Suprapubic skin (tissue), 4 donors: ENCODE measurements around the gene ETV5. TPM values are rescaled to one million over a fixed set of nuclear protein-coding genes. Genes with fewer than 3 reads are reported as not detected.

Source experiments
- DNase-seq, 2 donors: peaks; one replicate each; pipeline ENCODE4 v3.0.0-alpha.2; 2019; ENCODE audit warnings: low spot score in 2 of 2
- H3K27ac ChIP-seq: fragments of 200-600 bp; sonication (generic); one replicate; pipeline ENCODE4 v1.5.1; 2019
- H3K27me3 ChIP-seq: fragments of 200-600 bp; sonication (generic); one replicate; pipeline ENCODE4 v1.5.1; 2019
- H3K36me3 ChIP-seq: fragments of 200-600 bp; sonication (generic); one replicate; pipeline ENCODE4 v1.5.1; 2019
- H3K4me1 ChIP-seq: fragments of 200-600 bp; sonication (generic); one replicate; pipeline ENCODE4 v1.5.1; 2019
- H3K4me3 ChIP-seq: fragments of 200-600 bp; sonication (generic); one replicate; pipeline ENCODE4 v1.5.1; 2019; ENCODE audit warnings: mild to moderate bottlenecking
- H3K9me3 ChIP-seq: fragments of 200-600 bp; sonication (generic); one replicate; pipeline ENCODE4 v1.5.1; 2019
- EP300 ChIP-seq: sonication (generic); formaldehyde crosslinking; IDR thresholded peaks from one replicate; pipeline ENCODE4 v1.6.1; 2017; ENCODE audit warnings: antibody characterized with exemption
- POLR2A ChIP-seq, 2 donors: fragments of 450-650 bp; IDR thresholded peaks; one replicate each; pipeline ENCODE4 v1.6.1; 2017; ENCODE audit warnings: antibody characterized with exemption in 2 of 2, mild to moderate bottlenecking in 2 of 2, moderate library complexity in 2 of 2
- POLR2AphosphoS5 ChIP-seq, 3 donors: sonication (generic); formaldehyde crosslinking; IDR thresholded peaks; one replicate each; pipeline ENCODE4 v1.6.1; 2017; ENCODE audit warnings: antibody characterized with exemption in 3 of 3
- WGBS: methylation state at CpG from one replicate; pipeline ENCODE4 v1.1.5; 2018; 5-methylcytosine and 5-hydroxymethylcytosine counted together
- total RNA-seq, 4 donors: library from RNA; depleted of rRNA; stranded (reverse); fragments of >200 nt; gene quantifications; one replicate each; pipeline ENCODE4 v1.1.0, GENCODE V29; 2016
- TF ChIP-seq, protein P1 (sequence below), 2 donors: fragments of 200-600 bp in 1 of 2; fragments of 450-650 bp in 1 of 2; sonication (generic) in 1 of 2; IDR thresholded peaks; one replicate each; pipeline ENCODE4 v1.5.1; 2016 to 2019; ENCODE audit warnings: antibody characterized with exemption in 2 of 2, mild to moderate bottlenecking in 1 of 2, moderate library complexity in 1 of 2

The ETV5 gene
- total RNA-seq, 4 donors from 2014 or later: 11.2 to 28.6 (median 16.7) TPM

GRCh38 chr3:186044427-186044826, 64.5 kb downstream of the ETV5 start:
- H3K27ac ChIP-seq: no peak overlapping the region
- H3K9me3 ChIP-seq: no peaks in the 10 kb centered on the region
- peaks cover 13% of the 10 kb centered on the region for H3K36me3 ChIP-seq
- TF ChIP-seq POLR2A (IDR thresholded peaks at IDR 0.05): no peak
- TF ChIP-seq, protein P1, sequence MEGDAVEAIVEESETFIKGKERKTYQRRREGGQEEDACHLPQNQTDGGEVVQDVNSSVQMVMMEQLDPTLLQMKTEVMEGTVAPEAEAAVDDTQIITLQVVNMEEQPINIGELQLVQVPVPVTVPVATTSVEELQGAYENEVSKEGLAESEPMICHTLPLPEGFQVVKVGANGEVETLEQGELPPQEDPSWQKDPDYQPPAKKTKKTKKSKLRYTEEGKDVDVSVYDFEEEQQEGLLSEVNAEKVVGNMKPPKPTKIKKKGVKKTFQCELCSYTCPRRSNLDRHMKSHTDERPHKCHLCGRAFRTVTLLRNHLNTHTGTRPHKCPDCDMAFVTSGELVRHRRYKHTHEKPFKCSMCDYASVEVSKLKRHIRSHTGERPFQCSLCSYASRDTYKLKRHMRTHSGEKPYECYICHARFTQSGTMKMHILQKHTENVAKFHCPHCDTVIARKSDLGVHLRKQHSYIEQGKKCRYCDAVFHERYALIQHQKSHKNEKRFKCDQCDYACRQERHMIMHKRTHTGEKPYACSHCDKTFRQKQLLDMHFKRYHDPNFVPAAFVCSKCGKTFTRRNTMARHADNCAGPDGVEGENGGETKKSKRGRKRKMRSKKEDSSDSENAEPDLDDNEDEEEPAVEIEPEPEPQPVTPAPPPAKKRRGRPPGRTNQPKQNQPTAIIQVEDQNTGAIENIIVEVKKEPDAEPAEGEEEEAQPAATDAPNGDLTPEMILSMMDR (IDR thresholded peaks at IDR 0.05): no peak
- TF ChIP-seq POLR2AphosphoS5 (IDR thresholded peaks at IDR 0.05): no peak
- no peak for TF ChIP-seq EP300
- H3K4me1 ChIP-seq: no peaks in the 10 kb centered on the region
- H3K4me3 ChIP-seq: no peak overlapping the region
- 86% methylated on average over 3 of the region's 3 CpGs for WGBS
- H3K27me3 ChIP-seq: no peaks in the 10 kb centered on the region
- DNase-seq: no peak

- Histone ChIP-seq H3K9me3 (no peaks in the 10 kb centered on the region), H3K27me3 (peaks cover 3% of the 10 kb centered on the region), H3K4me1 (no peaks in the 10 kb centered on the region), H3K36me3 (no peaks in the 10 kb centered on the region), H3K4me3 (no peak overlapping the region), H3K27ac (no peak overlapping the region)
- 78% methylated on average over 7 of the region's 7 CpGs for WGBS
- no peak for DNase-seq
- TF ChIP-seq, protein P1 (IDR thresholded peaks at IDR 0.05): no peak
- TF ChIP-seq EP300 (no peak), POLR2A (IDR thresholded peaks at IDR 0.05) (no peak), POLR2AphosphoS5 (IDR thresholded peaks at IDR 0.05) (no peak)
Observed at GRCh38 chr3:186042521-186043202, 66.2 kb downstream of the ETV5 start.

- 94% methylated on average over 3 of the region's 3 CpGs for WGBS
- Histone ChIP-seq H3K4me1 (no peaks in the 10 kb centered on the region), H3K27me3 (peaks cover 3% of the 10 kb centered on the region), H3K27ac (no peak overlapping the region), H3K9me3 (no peaks in the 10 kb centered on the region), H3K36me3 (no peaks in the 10 kb centered on the region), H3K4me3 (no peak overlapping the region)
- DNase-seq: no peak
- TF ChIP-seq POLR2A (IDR thresholded peaks at IDR 0.05): no peak
- no peak for TF ChIP-seq EP300
- no peak for TF ChIP-seq POLR2AphosphoS5 (IDR thresholded peaks at IDR 0.05)
- TF ChIP-seq, protein P1 (IDR thresholded peaks at IDR 0.05): no peak
Observed at GRCh38 chr3:186042036-186042435, 66.9 kb downstream of the ETV5 start.

- H3K36me3 ChIP-seq: no peaks in the 10 kb centered on the region
- TF ChIP-seq POLR2AphosphoS5 (IDR thresholded peaks at IDR 0.05): no peak
- no peak for TF ChIP-seq POLR2A (IDR thresholded peaks at IDR 0.05)
- TF ChIP-seq EP300: no peak
- TF ChIP-seq, protein P1 (IDR thresholded peaks at IDR 0.05): no peak
- H3K4me3 ChIP-seq: no peak overlapping the region
- no peaks in the 10 kb centered on the region for H3K4me1 ChIP-seq
- WGBS: 78% methylated on average over 4 of the region's 4 CpGs
- no peak overlapping the region for H3K27ac ChIP-seq
- H3K27me3 ChIP-seq: peaks cover 3% of the 10 kb centered on the region
- H3K9me3 ChIP-seq: no peaks in the 10 kb centered on the region
- DNase-seq: no peak
Observed at GRCh38 chr3:186038360-186038759, 70.5 kb downstream of the ETV5 start.

- Histone ChIP-seq H3K27me3 (peaks cover 6% of the 10 kb centered on the region), H3K4me3 (no peak overlapping the region), H3K27ac (no peak overlapping the region), H3K36me3 (no peaks in the 10 kb centered on the region), H3K4me1 (no peaks in the 10 kb centered on the region), H3K9me3 (no peaks in the 10 kb centered on the region)
- TF ChIP-seq, protein P1 (IDR thresholded peaks at IDR 0.05): no peak
- TF ChIP-seq POLR2AphosphoS5 (IDR thresholded peaks at IDR 0.05): no peak
- no peak for TF ChIP-seq POLR2A (IDR thresholded peaks at IDR 0.05)
- TF ChIP-seq EP300: no peak
- no peak for DNase-seq
- WGBS: 46% methylated on average over 4 of the region's 4 CpGs
Observed at GRCh38 chr3:186035277-186035676, 73.6 kb downstream of the ETV5 start.
